ENCODE data around the gene ATRIP.
"Not testable (repeated sequence)": the region's sequence is repeated elsewhere in the genome, so short reads cannot be mapped to it uniquely, and the experiment has no call there.

Gene ATRIP

DNA sequence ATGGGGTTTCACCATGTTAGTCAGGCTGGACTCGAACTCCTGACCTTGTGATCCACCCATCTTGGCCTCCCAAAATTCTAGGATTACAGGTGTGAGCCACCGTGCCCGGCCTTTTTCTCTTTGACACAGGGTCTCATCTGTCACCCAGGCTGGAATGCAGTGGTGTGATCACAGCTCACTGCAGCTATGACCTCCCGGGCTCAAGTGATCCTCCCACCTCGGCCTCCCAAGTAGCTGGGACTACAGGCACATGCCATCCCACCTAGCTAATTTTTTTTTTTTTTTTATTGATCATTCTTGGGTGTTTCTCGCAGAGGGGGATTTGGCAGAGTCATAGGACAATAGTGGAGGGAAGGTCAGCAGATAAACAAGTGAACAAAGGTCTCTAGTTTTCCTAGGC lies 36.3 kb downstream of the ATRIP start:
- in situ Hi-C loops (cut with HindIII; ENCODE audit: low sequenced_read_pairs) = not testable (repeated sequence)

DNA sequence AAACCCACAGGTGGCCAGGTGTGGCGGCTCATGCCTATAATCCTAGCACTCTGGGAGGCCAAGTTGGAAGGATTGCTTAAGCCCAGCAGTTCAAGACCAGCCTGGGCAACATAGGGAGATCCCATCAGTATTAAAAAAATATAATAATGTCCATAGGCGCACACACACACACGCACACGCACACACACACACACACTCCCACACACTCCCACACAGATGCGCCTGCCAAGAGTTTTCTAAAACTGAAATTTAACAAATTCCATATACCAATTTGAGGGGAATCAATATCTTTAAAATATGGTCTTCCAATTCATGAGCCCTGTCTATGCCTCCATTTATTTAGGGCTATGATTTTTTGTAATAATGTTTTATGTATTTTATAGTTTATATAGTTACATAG lies 40.4 kb downstream of the ATRIP start:
- in situ Hi-C loops (cut with HindIII; ENCODE audit: low sequenced_read_pairs) = no loop called here

DNA sequence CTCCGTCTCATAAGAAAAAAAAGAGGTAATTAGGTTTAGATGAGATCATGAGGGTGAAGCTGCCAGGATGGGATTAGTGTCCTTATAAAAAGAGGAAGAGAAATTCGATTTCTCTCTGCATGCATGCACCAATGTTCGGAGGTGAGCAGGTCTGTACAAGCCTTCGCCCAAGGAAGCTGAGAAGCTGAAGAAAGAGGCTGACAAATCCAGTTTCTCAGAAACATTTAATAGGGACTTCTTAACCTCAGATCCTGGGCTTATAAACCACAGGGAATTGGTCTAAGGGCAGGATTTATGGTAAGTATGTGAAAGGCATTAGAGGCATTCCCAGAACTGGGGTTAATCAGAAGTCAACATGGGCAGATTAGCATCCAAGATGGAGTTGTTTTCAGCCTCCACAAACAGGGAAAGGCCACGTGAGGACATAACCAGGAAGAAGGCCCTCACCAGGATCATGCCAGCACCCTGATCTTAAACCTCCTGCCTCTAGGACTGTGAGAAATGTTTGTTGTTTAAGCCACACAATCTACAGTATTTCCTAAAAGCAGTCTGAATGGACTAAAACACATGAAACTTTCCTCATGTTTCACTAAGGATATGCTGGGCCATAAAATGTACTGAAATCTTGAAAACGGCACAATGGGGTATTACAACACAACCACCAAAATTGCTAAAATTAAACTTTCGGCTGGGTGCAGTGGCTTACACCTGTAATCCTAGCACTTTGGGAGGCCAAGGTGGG lies 46.1 kb downstream of the ATRIP start:
- in situ Hi-C loops (cut with HindIII; ENCODE audit: low sequenced_read_pairs) = no loop called here

DNA sequence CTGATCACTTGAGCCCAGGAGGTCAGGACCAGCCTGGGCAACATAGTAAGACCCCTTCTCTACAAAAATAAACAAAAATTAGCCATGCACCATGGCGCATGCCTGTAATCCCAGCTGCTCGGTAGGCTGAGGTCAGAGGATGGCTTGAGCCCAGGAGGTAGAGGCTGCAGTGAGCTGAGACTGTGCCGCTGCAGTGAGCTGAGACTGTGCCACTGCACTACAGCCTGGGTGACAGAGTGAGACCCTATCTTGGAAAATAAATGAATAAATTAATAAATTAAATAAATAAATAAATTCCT lies 46.6 kb downstream of the ATRIP start:
- in situ Hi-C loops (cut with HindIII; ENCODE audit: low sequenced_read_pairs) = no loop called here

DNA sequence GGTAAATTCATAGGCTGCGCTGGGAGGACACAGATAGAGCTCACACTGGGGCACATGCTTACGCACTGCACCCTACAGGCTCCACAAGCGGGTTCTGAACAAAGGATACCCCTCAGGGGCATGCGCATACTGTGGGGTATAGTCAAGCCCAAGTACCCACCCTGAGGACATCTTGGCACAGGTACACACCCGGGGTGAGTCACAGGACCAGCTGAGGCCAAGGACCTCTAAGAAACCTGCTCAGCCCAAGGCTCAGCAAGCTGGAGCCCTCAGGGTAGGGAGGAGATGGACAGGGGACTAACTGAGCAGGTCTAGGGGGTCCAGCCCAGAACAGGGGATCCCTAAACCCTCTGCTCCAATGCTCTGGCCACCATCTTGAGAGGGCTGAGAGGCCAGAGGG lies 54.1 kb downstream of the ATRIP start:
- in situ Hi-C loops (cut with HindIII; ENCODE audit: low sequenced_read_pairs) = no loop called here

DNA sequence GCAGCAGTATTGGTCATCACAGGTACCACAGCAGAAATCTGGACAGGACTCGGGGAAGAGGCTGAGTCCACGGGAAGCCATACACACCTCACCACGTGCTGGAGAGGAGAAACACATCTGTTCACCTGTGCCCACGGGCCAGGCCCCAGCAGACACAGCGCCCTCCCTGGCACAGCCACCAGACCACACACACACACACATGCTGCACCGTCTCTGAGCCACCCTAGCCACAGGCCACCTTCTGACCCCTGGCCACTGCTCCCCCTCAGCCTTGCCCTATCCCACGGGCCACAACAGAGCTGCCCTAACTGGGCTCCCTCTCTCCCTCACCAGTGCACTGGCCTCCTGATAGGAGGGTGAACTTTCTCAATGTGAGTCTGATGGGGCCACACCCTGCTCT lies 54.7 kb downstream of the ATRIP start:
- in situ Hi-C loops (cut with HindIII; ENCODE audit: low sequenced_read_pairs) = no loop called here

DNA sequence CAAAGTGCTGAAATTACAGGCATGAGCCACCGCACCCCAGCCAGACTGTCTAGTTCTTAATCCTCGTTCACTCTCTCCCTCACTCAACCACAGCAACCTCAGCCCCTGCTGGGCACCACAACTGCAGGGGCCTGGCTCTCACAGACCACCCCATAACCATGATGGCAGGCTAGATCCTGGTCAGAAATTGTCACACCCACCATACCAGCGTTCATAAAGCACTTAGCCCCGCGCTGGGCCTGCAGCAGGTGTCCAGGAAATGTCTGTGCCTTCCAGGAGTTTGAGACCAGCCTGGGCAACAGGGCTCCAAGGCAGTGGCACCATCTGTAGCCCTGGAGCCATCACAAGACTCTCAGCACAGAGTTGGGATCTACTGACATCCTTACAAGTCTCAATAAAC lies 55.6 kb downstream of the ATRIP start:
- in situ Hi-C loops (cut with HindIII; ENCODE audit: low sequenced_read_pairs) = no loop called here

DNA sequence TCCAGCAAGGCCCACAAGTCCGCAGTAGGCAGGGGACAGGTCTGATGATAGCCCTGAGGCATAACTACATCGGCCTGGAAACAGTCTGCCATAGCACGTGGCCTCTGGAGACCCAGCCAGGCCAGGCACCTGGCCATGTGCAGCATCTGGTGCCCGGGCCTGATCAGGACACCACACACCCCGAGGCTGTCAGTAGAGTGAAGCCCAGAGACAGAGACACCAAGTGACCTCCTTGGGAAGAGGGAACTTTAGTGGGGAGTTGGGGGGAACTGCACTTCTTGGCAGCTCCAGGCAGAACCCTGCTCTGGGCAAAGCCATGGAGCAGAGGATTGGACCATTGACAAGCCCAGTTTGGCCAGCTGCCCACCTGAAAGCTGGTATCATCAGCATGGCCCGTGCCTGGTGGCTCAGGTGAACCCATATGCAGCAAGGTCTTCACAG lies 56.2 kb downstream of the ATRIP start:
- in situ Hi-C loops (cut with HindIII; ENCODE audit: low sequenced_read_pairs) = no loop called here

DNA sequence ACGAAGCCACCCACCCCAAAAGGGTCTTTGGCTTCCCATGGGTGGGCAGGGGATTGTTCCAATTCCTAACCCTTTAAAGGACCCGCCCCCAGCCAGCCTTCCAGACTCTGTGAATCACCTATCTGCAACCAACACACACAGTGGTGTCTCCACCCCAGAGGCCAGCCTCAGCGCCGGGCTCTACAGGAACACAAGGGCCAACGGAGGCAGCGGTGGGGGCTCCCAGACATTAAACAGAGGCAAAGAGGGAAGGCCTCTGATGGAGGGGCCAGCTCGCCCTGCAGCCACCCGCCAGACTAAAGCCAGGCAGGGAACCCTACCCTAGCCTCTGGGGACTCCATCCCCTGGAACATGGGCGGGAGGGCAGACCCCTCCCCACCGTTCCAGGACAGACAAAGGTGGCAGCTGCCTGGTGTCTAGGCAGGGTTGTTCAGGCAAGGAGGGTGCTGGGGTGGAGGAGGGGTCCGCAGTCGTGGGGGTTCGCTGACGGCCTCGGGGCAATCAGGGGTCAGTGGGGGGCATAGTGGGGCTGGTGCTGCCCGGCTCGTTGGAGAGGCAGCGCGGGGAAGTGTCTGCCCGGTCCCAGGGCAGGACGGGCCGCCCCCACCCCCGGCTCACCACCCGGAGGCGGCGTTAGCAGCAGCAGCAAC lies 57.0 kb downstream of the ATRIP start:
- in situ Hi-C loops (cut with HindIII; ENCODE audit: low sequenced_read_pairs) = no loop called here

DNA sequence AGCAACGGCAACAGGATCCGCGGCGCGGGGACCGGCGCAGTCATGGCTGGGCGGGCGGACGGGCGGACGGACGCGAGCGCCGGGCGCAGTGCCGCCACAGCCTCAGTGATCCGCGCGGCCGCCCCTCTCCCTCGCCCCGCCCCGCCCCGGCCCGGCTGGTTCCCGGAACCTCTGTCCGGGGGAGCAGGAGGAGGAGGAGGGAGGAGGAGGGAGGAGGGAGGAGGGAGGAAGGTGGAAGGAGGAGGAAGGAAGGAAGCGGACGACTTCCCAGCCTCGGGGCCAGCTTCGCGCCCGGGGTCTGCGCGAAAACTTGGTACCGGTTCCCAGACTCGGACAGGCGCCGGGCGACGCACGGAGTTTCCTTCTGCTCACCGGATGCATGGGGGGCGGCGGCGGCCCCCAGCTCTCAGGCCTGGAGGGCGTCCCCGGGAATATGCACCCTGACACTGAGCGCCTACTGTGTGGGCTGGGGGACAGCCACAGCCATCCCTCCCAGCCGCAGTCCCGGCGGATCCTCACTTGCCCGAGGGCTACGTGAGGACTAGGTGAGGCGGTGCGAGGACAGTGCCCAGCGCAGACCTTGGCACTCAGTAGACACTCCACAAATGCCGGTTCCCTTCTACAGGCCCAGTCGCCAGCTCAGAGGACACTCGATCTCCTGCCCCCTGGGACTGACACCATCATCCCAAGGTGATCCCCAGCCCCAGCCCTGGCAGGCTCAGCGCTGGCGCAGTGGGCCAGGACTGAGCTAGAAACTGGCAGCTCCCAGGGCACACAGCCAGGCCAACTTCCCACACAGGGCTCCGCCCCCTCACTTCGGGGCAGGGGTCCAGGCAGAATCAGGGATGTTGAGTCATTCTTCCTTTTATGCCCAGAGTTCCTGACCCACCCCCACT lies 57.8 kb downstream of the ATRIP start, which contains the start of gene SHISA5:
SHISA5 (minus strand) TSS at position 124 of the 896 bp plus-strand sequence; CDS start at position 44, 80 bp downstream.
- in situ Hi-C loops (cut with HindIII; ENCODE audit: low sequenced_read_pairs) = no loop called here

DNA sequence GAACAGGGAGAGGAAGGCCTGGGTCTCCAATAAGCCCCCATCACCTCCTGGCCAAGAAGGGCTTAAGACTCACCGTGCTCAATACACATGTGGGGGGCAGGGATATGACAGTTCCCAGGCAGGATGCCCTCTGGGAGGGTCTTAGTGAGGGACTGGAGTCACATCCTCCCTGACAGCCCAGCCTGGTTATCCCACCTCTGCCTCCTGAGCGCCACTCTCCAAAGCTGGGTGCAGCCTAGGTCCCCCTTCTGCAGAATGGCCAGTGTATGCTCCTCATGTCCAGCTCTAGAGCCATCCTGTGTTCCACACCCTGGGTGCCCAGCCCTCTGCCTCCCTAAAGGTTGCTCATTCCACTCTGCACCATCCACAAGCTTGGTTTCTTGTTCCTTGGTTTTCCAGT lies 58.6 kb downstream of the ATRIP start:
- in situ Hi-C loops (cut with HindIII; ENCODE audit: low sequenced_read_pairs) = no loop called here

DNA sequence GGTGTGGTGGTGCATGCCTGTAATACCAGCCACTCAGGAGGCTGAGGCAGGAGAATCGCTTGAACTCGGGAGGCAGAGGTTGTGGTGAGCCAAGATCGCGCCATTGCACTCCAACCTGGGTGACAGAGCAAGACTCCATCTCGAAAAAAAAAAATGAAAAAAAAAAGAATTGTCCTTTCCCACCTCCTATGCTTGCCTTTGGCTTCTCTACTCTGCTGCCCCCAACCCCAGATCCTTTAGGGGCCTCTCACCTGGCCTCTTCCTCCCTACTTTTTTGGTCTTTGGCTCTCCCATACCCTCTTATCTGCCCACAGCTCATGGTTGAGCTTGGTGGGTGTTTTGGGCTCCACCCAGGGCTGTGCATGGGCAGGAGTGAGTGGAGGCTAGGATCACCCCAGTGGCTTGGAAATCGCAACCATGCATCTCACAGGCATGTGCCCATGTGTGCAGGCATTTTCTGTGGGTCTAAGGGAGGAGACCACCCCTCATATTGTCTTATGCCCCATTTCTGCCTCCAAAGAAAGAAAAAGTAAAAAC lies 59.5 kb downstream of the ATRIP start:
- in situ Hi-C loops (cut with HindIII; ENCODE audit: low sequenced_read_pairs) = no loop called here

DNA sequence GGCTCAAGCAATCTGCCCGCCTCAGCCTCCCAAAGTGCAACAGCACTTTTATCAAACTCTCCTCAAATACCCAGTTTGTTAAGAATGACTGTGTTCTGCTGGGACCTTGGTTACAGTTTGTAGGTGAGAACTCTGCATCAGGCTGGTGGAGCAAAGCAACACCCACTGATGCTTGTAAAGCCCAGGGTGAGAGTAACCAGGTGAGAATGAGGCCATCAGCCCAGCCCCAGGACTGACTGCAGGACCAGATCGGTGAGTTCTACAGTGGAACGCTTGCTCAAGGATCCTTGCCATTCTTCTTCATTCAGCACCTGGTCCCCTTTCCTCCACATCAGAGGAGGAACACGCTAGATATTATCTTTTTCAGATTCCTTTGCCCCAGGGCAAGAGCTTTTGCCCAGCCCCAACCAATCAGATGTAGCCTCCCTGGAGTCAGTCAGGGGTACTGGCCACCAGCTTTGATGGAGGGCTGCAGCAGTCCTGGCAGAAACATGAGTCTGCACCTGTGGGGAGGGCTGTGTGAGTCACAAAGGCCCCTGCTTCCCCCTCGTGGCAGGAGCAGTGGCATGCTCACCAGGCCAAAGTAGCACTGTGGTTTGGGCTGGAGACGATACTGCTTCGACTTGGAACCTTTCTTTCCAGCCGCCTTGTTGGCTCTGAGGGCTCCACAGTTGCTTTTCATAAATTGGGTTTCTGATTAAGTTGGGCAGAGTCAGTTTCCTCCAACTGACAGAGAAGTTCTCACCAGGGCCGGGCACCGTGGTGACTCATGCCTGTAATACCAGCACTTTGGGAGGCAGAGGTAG lies 60.9 kb downstream of the ATRIP start:
- in situ Hi-C loops (cut with HindIII; ENCODE audit: low sequenced_read_pairs) = no loop called here

DNA sequence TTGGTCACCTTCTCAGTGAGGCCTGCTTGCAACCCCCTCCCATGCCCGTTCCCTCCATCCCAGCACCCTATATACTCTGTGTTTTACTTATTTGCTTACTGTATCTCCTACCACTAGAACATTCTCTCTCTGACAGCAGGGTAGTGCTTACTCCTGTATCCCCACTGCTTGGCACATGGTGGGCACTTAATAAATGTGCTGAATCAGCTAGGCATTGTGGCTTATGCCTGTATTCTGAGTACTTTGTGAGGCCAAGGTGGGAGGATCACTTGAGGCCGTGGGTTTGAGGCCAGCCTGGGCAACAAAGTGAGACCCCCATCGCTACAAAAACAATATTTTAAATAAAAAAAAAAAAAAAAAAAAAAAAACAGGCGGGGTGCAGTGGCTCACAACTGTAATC lies 65.0 kb downstream of the ATRIP start:
- in situ Hi-C loops (cut with HindIII; ENCODE audit: low sequenced_read_pairs) = no loop called here

DNA sequence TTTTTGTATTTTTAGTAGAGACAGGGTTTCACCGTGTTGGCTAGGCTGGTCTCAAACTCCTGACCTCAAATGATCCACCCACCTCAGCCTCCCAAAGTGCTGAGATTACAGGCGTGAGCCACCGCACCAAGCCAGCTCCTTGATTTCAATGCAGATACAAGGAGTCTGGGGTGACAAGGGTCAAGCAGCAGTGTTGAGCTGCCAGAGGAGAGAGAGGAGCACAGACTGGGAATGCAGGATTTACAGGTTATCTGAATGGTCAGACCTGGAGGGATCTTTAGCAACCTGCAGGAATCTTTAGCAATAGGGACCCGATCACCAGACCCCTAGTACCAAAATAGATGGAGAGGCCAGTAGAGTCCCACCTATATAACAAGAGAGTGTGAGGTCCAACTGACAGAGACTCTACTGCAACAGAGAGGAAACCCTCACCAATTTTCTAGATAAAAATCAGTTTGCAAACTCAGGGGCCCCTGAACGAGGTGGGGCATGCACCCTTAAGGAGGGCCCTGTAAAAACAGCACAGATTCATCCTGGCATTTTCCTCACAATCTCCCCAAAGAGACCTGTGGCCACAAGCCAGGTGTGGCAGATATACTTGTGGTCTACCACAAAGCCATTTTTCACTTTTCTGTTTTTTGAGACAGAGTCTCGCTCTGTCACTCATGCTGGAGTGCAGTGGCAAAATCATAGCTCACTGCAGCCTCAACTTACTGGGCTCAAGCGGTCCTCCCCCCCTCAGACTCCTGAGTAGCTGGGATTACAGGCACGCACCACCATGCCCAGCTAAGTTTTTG lies 68.1 kb downstream of the ATRIP start:
- in situ Hi-C loops (cut with HindIII; ENCODE audit: low sequenced_read_pairs) = no loop called here
